ENCODE results near the gene ADORA1.

The ADORA1 gene

GRCh38 chr1:203158423-203158822, 30.9 kb downstream of the ADORA1 start:
- H3K9me3 ChIP-seq (ENCODE audit: control insufficient read depth in 1 of 2, low read length in 2 of 2): no peaks in the 10 kb centered on the region
- peaks cover 0 to 2% of the 10 kb centered on the region in 2 donors for H3K27me3 ChIP-seq (ENCODE audit: control insufficient read depth in 1 of 2, insufficient read depth in 2 of 2, low read length in 2 of 2)
- H3K27ac ChIP-seq (ENCODE audit: low read depth, low read length): no peak overlapping the region
- no peak overlapping the region for H3K9ac ChIP-seq (ENCODE audit: low read depth in 1 of 2, low read length in 2 of 2)
- no peaks in the 10 kb centered on the region for H3K36me3 ChIP-seq (ENCODE audit: control insufficient read depth in 1 of 2, insufficient read depth in 2 of 2, low read length in 2 of 2)
- peaks cover 3 to 5% of the 10 kb centered on the region in 2 donors for H3K4me1 ChIP-seq (ENCODE audit: control insufficient read depth in 1 of 2, insufficient read depth in 2 of 2, low read length in 2 of 2)
- H3K4me3 ChIP-seq (ENCODE audit: low read depth in 1 of 2, low read length in 2 of 2): no peak overlapping the region

GRCh38 chr1:203158960-203159665, 31.6 kb downstream of the ADORA1 start:
- no peak overlapping the region for H3K27ac ChIP-seq (ENCODE audit: low read depth, low read length)
- no peaks in the 10 kb centered on the region for H3K36me3 ChIP-seq (ENCODE audit: control insufficient read depth in 1 of 2, insufficient read depth in 2 of 2, low read length in 2 of 2)
- H3K27me3 ChIP-seq (ENCODE audit: control insufficient read depth in 1 of 2, insufficient read depth in 2 of 2, low read length in 2 of 2): no peaks in the 10 kb centered on the region
- H3K4me3 ChIP-seq (ENCODE audit: low read depth in 1 of 2, low read length in 2 of 2): no peak overlapping the region
- H3K4me1 ChIP-seq (ENCODE audit: control insufficient read depth in 1 of 2, insufficient read depth in 2 of 2, low read length in 2 of 2): peaks cover 3 to 5% of the 10 kb centered on the region in 2 donors
- no peak overlapping the region for H3K9ac ChIP-seq (ENCODE audit: low read depth in 1 of 2, low read length in 2 of 2)
- no peaks in the 10 kb centered on the region for H3K9me3 ChIP-seq (ENCODE audit: control insufficient read depth in 1 of 2, low read length in 2 of 2)

GRCh38 chr1:203159844-203160243, 32.3 kb downstream of the ADORA1 start:
- H3K27me3 ChIP-seq (ENCODE audit: control insufficient read depth in 1 of 2, insufficient read depth in 2 of 2, low read length in 2 of 2): no peaks in the 10 kb centered on the region
- no peak overlapping the region for H3K27ac ChIP-seq (ENCODE audit: low read depth, low read length)

GRCh38 chr1:203161175-203161574, 33.6 kb downstream of the ADORA1 start:
- Histone ChIP-seq H3K9me3 (ENCODE audit: control insufficient read depth in 1 of 2, low read length in 2 of 2) (no peaks in the 10 kb centered on the region), H3K27ac (ENCODE audit: low read depth, low read length) (no peak overlapping the region), H3K4me3 (ENCODE audit: low read depth in 1 of 2, low read length in 2 of 2) (no peak overlapping the region), H3K9ac (ENCODE audit: low read depth in 1 of 2, low read length in 2 of 2) (no peak overlapping the region), H3K27me3 (ENCODE audit: control insufficient read depth in 1 of 2, insufficient read depth in 2 of 2, low read length in 2 of 2) (no peaks in the 10 kb centered on the region), H3K4me1 (ENCODE audit: control insufficient read depth in 1 of 2, insufficient read depth in 2 of 2, low read length in 2 of 2) (peaks cover 3 to 4% of the 10 kb centered on the region in 2 donors), H3K36me3 (ENCODE audit: control insufficient read depth in 1 of 2, insufficient read depth in 2 of 2, low read length in 2 of 2) (no peaks in the 10 kb centered on the region)

More at GRCh38 chr1:203159844-203160243, 32.3 kb downstream of the ADORA1 start:
- Histone ChIP-seq H3K4me1 (ENCODE audit: control insufficient read depth in 1 of 2, insufficient read depth in 2 of 2, low read length in 2 of 2) (peaks cover 3 to 5% of the 10 kb centered on the region in 2 donors), H3K36me3 (ENCODE audit: control insufficient read depth in 1 of 2, insufficient read depth in 2 of 2, low read length in 2 of 2) (no peaks in the 10 kb centered on the region), H3K9me3 (ENCODE audit: control insufficient read depth in 1 of 2, low read length in 2 of 2) (no peaks in the 10 kb centered on the region), H3K9ac (ENCODE audit: low read depth in 1 of 2, low read length in 2 of 2) (no peak overlapping the region), H3K4me3 (ENCODE audit: low read depth in 1 of 2, low read length in 2 of 2) (no peak overlapping the region)

GRCh38 chr1:203161703-203162102, 34.2 kb downstream of the ADORA1 start:
- H3K9ac ChIP-seq (ENCODE audit: low read depth in 1 of 2, low read length in 2 of 2): no peak overlapping the region
- no peaks in the 10 kb centered on the region for H3K9me3 ChIP-seq (ENCODE audit: control insufficient read depth in 1 of 2, low read length in 2 of 2)
- H3K4me1 ChIP-seq (ENCODE audit: control insufficient read depth in 1 of 2, insufficient read depth in 2 of 2, low read length in 2 of 2): no peaks in the 10 kb centered on the region
- no peak overlapping the region for H3K27ac ChIP-seq (ENCODE audit: low read depth, low read length)
- no peaks in the 10 kb centered on the region for H3K27me3 ChIP-seq (ENCODE audit: control insufficient read depth in 1 of 2, insufficient read depth in 2 of 2, low read length in 2 of 2)
- H3K4me3 ChIP-seq (ENCODE audit: low read depth in 1 of 2, low read length in 2 of 2): no peak overlapping the region
- no peaks in the 10 kb centered on the region for H3K36me3 ChIP-seq (ENCODE audit: control insufficient read depth in 1 of 2, insufficient read depth in 2 of 2, low read length in 2 of 2)

- Histone ChIP-seq H3K27ac (ENCODE audit: low read depth, low read length) (no peak overlapping the region), H3K27me3 (ENCODE audit: control insufficient read depth in 1 of 2, insufficient read depth in 2 of 2, low read length in 2 of 2) (no peaks in the 10 kb centered on the region), H3K36me3 (ENCODE audit: control insufficient read depth in 1 of 2, insufficient read depth in 2 of 2, low read length in 2 of 2) (no peaks in the 10 kb centered on the region), H3K9me3 (ENCODE audit: control insufficient read depth in 1 of 2, low read length in 2 of 2) (no peaks in the 10 kb centered on the region), H3K4me3 (ENCODE audit: low read depth in 1 of 2, low read length in 2 of 2) (no peak overlapping the region), H3K9ac (ENCODE audit: low read depth in 1 of 2, low read length in 2 of 2) (no peak overlapping the region), H3K4me1 (ENCODE audit: control insufficient read depth in 1 of 2, insufficient read depth in 2 of 2, low read length in 2 of 2) (no peaks in the 10 kb centered on the region)
Measured at GRCh38 chr1:203162403-203162802, 34.9 kb downstream of the ADORA1 start.

GRCh38 chr1:203163891-203164635, 36.5 kb downstream of the ADORA1 start:
- Histone ChIP-seq H3K4me1 (ENCODE audit: control insufficient read depth in 1 of 2, insufficient read depth in 2 of 2, low read length in 2 of 2) (no peaks in the 10 kb centered on the region), H3K9ac (ENCODE audit: low read depth in 1 of 2, low read length in 2 of 2) (no peak overlapping the region), H3K4me3 (ENCODE audit: low read depth in 1 of 2, low read length in 2 of 2) (no peak overlapping the region), H3K9me3 (ENCODE audit: control insufficient read depth in 1 of 2, low read length in 2 of 2) (no peaks in the 10 kb centered on the region), H3K27me3 (ENCODE audit: control insufficient read depth in 1 of 2, insufficient read depth in 2 of 2, low read length in 2 of 2) (no peaks in the 10 kb centered on the region), H3K27ac (ENCODE audit: low read depth, low read length) (no peak overlapping the region), H3K36me3 (ENCODE audit: control insufficient read depth in 1 of 2, insufficient read depth in 2 of 2, low read length in 2 of 2) (no peaks in the 10 kb centered on the region)

GRCh38 chr1:203165101-203165799, 37.7 kb downstream of the ADORA1 start:
- Histone ChIP-seq H3K27me3 (ENCODE audit: control insufficient read depth in 1 of 2, insufficient read depth in 2 of 2, low read length in 2 of 2) (no peaks in the 10 kb centered on the region), H3K9ac (ENCODE audit: low read depth in 1 of 2, low read length in 2 of 2) (no peak overlapping the region), H3K36me3 (ENCODE audit: control insufficient read depth in 1 of 2, insufficient read depth in 2 of 2, low read length in 2 of 2) (no peaks in the 10 kb centered on the region)

GRCh38 chr1:203165800-203166161, 38.3 kb downstream of the ADORA1 start:
- H3K4me1 ChIP-seq (ENCODE audit: control insufficient read depth in 1 of 2, insufficient read depth in 2 of 2, low read length in 2 of 2): no peaks in the 10 kb centered on the region
- no peak overlapping the region for H3K27ac ChIP-seq (ENCODE audit: low read depth, low read length)
- H3K36me3 ChIP-seq (ENCODE audit: control insufficient read depth in 1 of 2, insufficient read depth in 2 of 2, low read length in 2 of 2): no peaks in the 10 kb centered on the region
- no peak overlapping the region for H3K4me3 ChIP-seq (ENCODE audit: low read depth in 1 of 2, low read length in 2 of 2)
- H3K27me3 ChIP-seq (ENCODE audit: control insufficient read depth in 1 of 2, insufficient read depth in 2 of 2, low read length in 2 of 2): no peaks in the 10 kb centered on the region
- H3K9me3 ChIP-seq (ENCODE audit: control insufficient read depth in 1 of 2, low read length in 2 of 2): no peaks in the 10 kb centered on the region
- no peak overlapping the region for H3K9ac ChIP-seq (ENCODE audit: low read depth in 1 of 2, low read length in 2 of 2)

More at GRCh38 chr1:203165101-203165799, 37.7 kb downstream of the ADORA1 start:
- no peak overlapping the region for H3K27ac ChIP-seq (ENCODE audit: low read depth, low read length)
- no peaks in the 10 kb centered on the region for H3K9me3 ChIP-seq (ENCODE audit: control insufficient read depth in 1 of 2, low read length in 2 of 2)
- H3K4me1 ChIP-seq (ENCODE audit: control insufficient read depth in 1 of 2, insufficient read depth in 2 of 2, low read length in 2 of 2): no peaks in the 10 kb centered on the region
- H3K4me3 ChIP-seq (ENCODE audit: low read depth in 1 of 2, low read length in 2 of 2): no peak overlapping the region

All from duodenal mucosa (tissue), 2 donors.